GM19240 (cell line): ENCODE results near the gene XPO6.
A peak's percentile ranks its signal among the peaks of the same experiment; 100 is the strongest.
"Not testable (repeated sequence)": the region's sequence is repeated elsewhere in the genome, so short reads cannot be mapped to it uniquely, and the experiment has no call there.

Experiments
- DNase-seq: peaks from one replicate; pipeline ENCODE4 v3.0.0; 2011; ENCODE audit warnings: low spot score; ENCODE audit not compliant: insufficient read length

Gene XPO6

GRCh38 chr16:28211758-28212531 is at the start of gene XPO6:
TSS of gene XPO6 (minus strand) at chr16:28211965. CDS start at chr16:28211368, 597 bp downstream.
- peak; percentile 80 for DNase-seq

GRCh38 chr16:28260193-28260592 is 48.4 kb upstream of the XPO6 start:
- no peak for DNase-seq

DNA sequence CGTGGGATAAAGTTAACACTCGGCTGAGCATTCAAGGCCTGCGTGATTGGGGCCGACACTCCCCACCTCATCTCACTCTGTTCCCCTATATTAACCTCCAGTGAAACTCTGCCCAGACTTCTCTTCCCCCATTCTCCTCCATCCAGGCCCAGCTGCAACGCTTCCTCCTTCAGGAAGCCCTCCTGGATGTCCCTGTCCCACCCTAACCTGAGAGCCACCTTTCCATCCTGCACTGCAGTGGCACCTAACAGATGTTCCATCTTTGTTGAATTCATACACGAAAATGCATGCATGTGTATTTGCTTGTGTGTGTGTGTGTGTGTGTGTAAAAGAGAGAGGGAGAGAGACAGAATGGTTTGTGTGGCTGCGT is 48.0 kb upstream of the XPO6 start:
- no peak for DNase-seq

- no peak for DNase-seq
Observed at GRCh38 chr16:28259091-28259780, 47.5 kb upstream of the XPO6 start.

DNA sequence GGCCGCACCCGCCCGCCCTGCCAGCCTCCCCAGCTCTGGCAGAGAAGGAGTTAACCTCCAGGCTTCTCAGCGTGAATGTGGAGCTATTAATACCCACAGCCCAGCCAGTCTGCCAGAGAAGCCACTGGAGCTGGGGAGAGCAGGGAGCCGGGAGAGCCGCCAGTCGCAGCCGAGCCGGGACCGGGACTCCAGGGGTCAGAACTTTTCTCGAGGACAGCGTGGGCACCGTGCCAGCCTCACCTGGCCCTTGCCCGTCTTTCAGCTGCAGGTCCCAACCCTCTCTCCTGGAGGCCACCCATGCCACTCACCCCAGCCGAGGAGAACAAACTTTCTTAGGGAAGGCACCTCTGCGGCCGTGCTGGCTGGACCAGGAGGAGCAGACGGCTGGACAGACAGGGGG is 46.8 kb upstream of the XPO6 start:
- DNase-seq: no peak

DNA sequence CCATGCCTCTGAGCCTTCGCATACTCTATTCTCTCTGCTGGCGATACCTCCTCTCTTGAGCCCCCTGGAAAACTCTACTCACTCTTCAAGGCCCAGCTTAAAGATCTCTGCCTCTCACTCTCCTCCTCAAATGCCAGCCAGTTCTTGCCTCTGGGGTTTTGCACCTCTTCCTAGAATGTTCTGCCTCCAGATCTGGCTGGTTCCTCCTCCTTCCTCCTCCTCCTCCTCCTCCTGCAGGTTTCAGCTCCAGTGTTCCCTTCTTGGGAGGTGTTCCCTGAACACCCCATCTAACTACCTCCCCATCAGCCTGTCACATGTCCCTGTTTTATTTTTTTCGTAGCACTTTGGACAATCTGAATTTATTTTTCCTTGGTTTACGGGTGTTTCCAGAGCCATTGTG is 45.5 kb upstream of the XPO6 start:
- DNase-seq: no peak

DNA sequence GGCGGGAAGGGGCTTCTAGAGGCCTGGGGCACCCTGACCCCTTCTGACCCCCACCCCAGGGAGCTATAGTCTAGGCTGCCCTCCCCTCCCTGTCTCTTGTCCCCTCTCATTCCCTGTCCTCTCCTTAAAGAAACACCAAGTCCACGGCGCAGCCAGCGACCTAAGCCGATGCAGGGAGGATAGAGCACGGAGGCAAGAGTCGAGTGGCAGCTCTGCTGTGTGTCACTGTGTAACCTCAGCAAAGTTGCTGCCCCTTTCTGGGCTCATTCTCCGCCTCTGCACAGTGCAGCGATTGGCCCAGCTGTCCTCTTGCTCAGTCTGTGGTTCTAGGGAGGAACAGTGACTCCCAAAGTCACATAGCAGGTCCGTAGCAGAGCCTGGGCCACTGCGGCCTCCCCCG is 44.1 kb upstream of the XPO6 start:
- no peak for DNase-seq

DNA sequence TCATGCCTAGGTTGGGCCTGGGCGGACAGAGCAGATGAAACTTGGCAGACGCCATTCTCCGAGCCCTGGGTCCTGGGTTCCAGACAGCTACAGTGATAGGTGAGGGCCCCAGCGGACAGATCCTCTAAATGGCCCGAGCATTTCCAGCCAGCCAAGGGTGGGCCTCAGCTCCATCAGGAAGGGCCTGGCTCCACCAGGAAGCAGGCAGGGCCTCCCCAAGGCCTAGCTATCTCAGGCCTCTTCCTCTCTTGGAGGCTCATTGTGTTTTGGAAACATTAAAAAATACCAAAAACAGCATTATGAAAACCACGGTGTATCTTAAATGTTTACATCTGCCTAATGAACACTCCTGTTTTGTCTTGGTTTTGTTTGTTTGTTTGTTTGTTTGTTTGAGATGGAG is 42.4 kb upstream of the XPO6 start:
- DNase-seq: no peak

DNA sequence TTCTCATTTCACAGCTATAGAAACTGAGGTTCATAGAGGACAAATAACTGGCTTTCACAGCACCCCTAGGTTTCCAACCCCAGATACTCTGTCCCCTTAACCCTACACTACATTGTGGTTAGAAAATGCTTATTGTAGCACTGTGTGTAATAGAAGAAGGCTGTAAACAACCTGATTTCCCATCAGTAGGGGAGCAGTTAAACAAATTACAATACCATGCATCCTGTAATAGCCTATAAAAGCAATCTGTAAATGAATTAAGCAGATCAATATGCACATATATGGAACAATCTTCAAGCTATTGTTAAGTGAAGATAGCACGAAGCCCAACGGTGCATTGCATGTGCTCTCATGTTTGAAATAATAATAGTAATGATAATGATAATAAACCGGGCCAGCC is 39.2 kb upstream of the XPO6 start:
- DNase-seq: no peak

- not testable (repeated sequence) for DNase-seq
Observed at GRCh38 chr16:28249483-28249882, 37.7 kb upstream of the XPO6 start.

- DNase-seq: no peak
Observed at GRCh38 chr16:28241924-28242323, 30.2 kb upstream of the XPO6 start.

DNA sequence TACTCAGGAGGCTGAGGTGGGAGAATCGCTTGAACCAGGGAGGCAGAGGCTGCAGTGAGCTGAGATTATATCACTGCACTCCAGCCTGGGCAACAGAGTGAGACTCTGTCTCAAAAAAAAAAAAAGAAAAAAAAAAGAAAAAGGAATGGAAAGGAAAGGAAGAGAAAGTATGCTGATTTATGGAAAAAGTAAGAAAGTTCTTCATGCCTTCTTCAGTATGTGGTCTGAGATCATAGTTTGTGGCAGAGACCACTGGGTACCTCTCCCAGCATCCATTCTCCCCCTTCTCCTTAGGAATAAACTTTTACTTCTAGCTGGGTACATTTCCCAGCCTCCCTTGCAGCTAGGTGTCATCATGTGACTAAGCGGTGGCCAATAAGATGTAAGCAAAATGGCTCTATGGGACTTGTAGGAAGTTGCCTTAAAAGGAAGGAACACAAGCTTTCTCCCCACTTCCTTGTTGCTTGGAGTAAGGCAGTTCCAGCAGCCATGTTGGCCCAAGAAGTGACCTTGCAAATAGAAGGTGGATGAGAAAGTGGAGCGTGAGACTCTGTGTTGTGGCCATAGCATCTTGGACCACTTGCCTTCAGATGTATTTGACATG is 26.1 kb upstream of the XPO6 start:
- DNase-seq: no peak

- DNase-seq: no peak
Observed at GRCh38 chr16:28231763-28232162, 20.0 kb upstream of the XPO6 start.

- not testable (repeated sequence) for DNase-seq
Observed at GRCh38 chr16:28223909-28224308, 12.1 kb upstream of the XPO6 start.

DNA sequence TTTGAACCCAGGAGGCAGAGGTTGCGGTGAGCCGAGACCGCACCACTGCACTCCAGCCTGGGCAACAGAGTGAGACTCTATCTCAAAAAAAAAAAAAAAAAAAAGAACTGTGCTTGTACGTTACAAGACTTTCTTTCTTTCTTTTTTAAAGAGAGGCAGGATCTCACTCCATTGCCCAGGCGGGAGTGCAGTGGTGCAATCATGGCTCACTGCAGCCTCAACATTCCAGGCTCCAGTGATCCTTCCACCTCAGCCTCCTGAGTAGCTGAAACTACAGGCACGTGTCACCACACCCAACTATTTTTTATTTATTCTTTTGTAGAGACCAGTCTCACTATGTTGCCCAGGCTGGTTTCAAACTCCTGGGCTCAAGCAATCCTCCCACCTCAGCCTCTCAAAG is 8.0 kb upstream of the XPO6 start:
- not testable (repeated sequence) for DNase-seq

DNA sequence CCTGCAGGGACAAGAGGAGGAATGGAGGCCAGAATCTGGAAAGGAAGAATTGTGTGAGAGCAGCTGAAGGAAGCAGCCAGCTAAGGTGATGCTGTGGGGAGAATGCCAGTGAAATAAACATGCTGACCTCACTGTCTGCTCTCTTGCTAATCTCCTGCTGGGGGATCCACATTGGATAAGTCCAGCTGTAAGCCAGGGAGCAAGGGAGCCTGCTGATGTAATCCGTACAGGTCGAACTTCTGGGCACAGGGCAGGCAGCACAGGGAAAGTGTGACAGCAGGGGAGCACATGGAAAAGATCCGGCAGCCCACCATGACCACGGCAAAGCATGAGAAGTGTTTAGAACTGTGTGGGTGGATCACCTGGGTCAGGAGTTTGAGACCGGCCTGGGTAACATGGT is 7.5 kb upstream of the XPO6 start:
- DNase-seq: no peak

- DNase-seq: peak; percentile 50
Observed at GRCh38 chr16:28218109-28218508, 6.3 kb upstream of the XPO6 start.

DNA sequence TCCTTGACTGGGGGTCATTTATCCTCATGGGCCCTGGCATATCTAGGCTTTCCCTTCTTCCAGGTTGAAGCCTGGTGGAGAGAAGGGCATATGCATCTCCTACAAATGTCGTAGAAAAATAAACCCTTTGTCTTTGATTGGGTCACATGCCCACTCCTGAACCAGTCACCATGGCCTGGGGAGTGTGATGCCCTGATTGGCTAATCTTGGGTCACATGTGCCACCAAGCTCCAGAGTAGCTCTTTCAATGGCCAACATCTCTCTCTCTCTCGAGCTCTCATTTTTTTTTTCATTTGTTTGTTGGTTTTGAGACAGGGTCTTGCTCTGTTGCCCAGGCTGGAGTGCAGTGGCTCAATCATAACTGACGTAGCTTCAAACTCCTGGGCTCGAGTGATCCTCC is 5.6 kb upstream of the XPO6 start:
- DNase-seq: no peak

DNA sequence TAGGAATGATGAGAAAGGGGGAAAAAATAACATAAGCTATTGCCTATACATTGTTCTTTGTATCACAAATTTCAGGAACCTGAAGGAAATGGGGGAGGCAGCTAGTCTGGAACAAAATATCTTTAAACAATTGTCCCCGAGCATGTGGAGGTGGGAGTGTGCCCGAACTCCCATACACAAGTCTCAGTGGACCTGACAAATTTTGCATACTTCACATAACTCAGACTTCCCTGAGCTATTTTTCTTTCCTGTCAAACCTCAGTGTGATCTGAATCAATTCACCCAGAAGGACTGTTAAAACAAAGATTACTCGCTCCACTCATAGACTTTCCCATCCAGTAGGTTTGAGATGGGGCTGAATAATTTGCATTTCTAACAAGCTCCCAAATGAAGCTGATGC is 1.6 kb upstream of the XPO6 start:
- DNase-seq: no peak

DNA sequence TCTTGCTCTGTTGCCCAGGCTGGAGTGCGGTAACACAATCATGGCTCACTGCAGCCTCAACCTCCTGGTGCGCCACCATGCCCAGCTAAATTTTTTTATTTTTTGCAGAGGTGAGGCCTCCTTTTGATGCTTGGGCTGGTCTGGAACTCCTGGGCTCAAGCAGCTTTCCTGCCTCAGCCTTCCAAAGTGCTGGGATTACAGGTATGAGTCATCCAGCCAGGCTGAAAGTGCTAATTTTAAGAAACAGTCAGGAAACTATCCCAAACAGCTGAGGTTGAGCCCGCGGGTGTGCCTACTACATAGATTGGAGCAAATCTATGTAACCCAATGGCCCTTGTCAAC is 738 bp upstream of the XPO6 start:
- no peak for DNase-seq

DNA sequence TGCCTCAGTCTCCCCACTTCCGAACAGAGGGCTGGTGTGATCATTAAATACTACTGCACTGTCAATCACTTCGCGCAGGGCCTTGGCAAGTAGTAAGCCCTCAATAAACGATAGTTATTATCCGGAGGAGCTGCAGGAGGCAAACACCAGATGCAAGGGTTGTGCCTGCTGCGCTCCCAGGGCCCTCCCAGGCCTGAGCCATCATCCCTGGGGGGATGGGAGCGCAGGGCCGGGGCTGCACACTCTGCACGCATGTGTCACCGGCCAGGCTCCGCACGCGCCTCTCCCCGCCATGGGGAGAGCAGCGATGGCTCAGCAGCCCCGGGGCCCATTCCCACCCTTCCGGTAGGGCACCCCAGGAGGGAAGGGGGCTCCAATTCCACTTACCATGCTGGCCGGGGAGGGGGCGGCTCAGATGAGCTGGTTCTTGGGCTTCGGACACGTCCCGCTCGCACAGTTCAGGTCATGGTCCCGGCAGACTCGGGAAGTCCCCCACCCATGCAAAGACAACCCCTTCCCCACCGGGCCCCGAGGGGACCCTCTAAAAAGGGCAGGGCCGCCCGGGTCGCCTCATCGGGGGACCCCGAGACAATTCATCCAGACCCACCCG is 681 bp downstream of the XPO6 start:
- no peak for DNase-seq

DNA sequence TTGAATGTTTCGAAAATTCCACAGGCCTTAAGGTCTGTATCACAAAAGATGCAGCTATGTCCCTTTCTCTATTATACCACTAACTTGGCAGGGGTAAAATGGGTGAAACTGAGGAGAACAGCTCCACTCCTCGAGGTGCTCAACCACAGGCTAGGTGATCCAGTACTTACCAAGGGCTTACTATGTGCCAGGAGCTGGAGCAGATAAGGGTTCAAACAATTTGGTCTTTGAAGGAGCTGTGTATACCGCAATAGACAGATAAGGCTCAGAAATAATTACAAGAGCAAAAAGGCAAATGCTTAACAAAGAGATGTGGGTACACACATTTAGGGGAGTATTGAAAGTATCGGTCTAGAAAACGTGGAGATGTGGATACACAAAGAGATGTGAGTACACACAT is 1.5 kb downstream of the XPO6 start:
- DNase-seq: no peak
